ENCODE results near the gene PRR20G. TPM values are rescaled to one million over a fixed set of nuclear protein-coding genes. Genes with fewer than 3 reads are reported as not detected.

The PRR20G gene
- total and polyA plus RNA-seq, 2 of the 8 experiments (the other 6 are each of a cell fraction or from before 2014, with no cell fraction given) = 0.24 TPM; not detected in 1

- no peak for TF ChIP-seq EP300 (IDR thresholded peaks at IDR 0.05; ENCODE audit: borderline replicate concordance in 1 of 2, low read depth in 2 of 2, low read length in 2 of 2)
- no peak for TF ChIP-seq PHF8 (conservative IDR thresholded peaks at IDR 0.05; ENCODE audit: low read depth, low read length)
- TF ChIP-seq CEBPB (IDR thresholded peaks at IDR 0.05; ENCODE audit: low read depth, low read length) = no peak
- no peak for TF ChIP-seq USF2 (IDR thresholded peaks at IDR 0.05; ENCODE audit: low read length)
- no peak for TF ChIP-seq BACH1 (IDR thresholded peaks at IDR 0.05; ENCODE audit: low read length)
- no peak for TF ChIP-seq RBBP5 (IDR thresholded peaks at IDR 0.05; ENCODE audit: borderline replicate concordance, low read depth, low read length)
- TF ChIP-seq SP2 (IDR thresholded peaks at IDR 0.05; ENCODE audit: low read length) = no peak
- TF ChIP-seq ATF2 (IDR thresholded peaks at IDR 0.05; ENCODE audit: low read length) = no peak
- TF ChIP-seq SRF (IDR thresholded peaks at IDR 0.05; ENCODE audit: low read depth, low read length) = no peak
Measured at GRCh38 chr3:127284258-127284657, 3.6 kb downstream of the PRR20G start (continued).
